Astrocyte (in vitro differentiated cells and primary cell): ENCODE results near the gene SENP1. TPM values are rescaled to one million over a fixed set of nuclear protein-coding genes. Genes with fewer than 3 reads are reported as not detected.

Experiments
- DNase-seq: peaks from one replicate; pipeline ENCODE4 v3.0.0-alpha.2; 2010; ENCODE audit warnings: low read depth
- FAIRE-seq: peaks from 2 replicates; lab custom pipeline; 2011; peaks lifted over from hg19 to GRCh38; lab: Jason Lieb, UNC
- H2AFZ ChIP-seq: 2 replicates; pipeline ENCODE4 v1.6.0; 2012; ENCODE audit warnings: low read depth, low read length, inconsistent platforms
- H3K27ac ChIP-seq: 2 replicates; pipeline ENCODE4 v1.5.1; 2011; ENCODE audit warnings: low read depth, low read length, inconsistent platforms
- H3K27me3 ChIP-seq: 2 replicates; pipeline ENCODE4 v1.6.0; 2011; ENCODE audit warnings: low read length, inconsistent platforms; ENCODE audit not compliant: insufficient read depth
- H3K36me3 ChIP-seq: 2 replicates; pipeline ENCODE4 v1.5.1; 2011; ENCODE audit warnings: low read length, inconsistent platforms; ENCODE audit not compliant: insufficient read depth
- H3K4me1 ChIP-seq: 2 replicates; pipeline ENCODE4 v1.5.1; 2011; ENCODE audit warnings: low read length, inconsistent platforms; ENCODE audit not compliant: insufficient read depth
- H3K4me2 ChIP-seq: 2 replicates; pipeline ENCODE4 v1.6.0; 2012; ENCODE audit warnings: low read length, inconsistent platforms
- H3K4me3 ChIP-seq: 2 replicates; pipeline ENCODE4 v1.5.1; 2011; ENCODE audit warnings: low read depth, mild to moderate bottlenecking, low read length, inconsistent platforms; ENCODE audit not compliant: insufficient read depth
- H3K79me2 ChIP-seq: 2 replicates; pipeline ENCODE4 v1.6.0; 2012; ENCODE audit warnings: mild to moderate bottlenecking, low read length, inconsistent platforms; ENCODE audit not compliant: insufficient read depth
- H3K9ac ChIP-seq: 2 replicates; pipeline ENCODE4 v1.6.0; 2012; ENCODE audit warnings: mild to moderate bottlenecking, low read length, inconsistent platforms
- H3K9me3 ChIP-seq: 2 replicates; pipeline ENCODE4 v1.5.1; 2012; ENCODE audit warnings: low read depth, mild to moderate bottlenecking, low read length, inconsistent platforms; ENCODE audit not compliant: insufficient read depth
- H4K20me1 ChIP-seq: 2 replicates; pipeline ENCODE4 v1.6.0; 2012; ENCODE audit warnings: low read length, inconsistent platforms; ENCODE audit not compliant: insufficient read depth
- H3K27ac Mint-ChIP-seq: one replicate; pipeline ENCODE4 v1.8.0; 2021; ENCODE audit warnings: mild to moderate bottlenecking, mixed read lengths; ENCODE audit not compliant: unreplicated experiment
- H3K27me3 Mint-ChIP-seq: one replicate; pipeline ENCODE4 v1.8.0; 2021; ENCODE audit warnings: low read depth, mixed read lengths; ENCODE audit not compliant: unreplicated experiment
- H3K36me3 Mint-ChIP-seq: one replicate; pipeline ENCODE4 v1.8.0; 2021; ENCODE audit warnings: low read depth, mixed read lengths; ENCODE audit not compliant: unreplicated experiment
- H3K4me1 Mint-ChIP-seq: one replicate; pipeline ENCODE4 v1.8.0; 2021; ENCODE audit warnings: low read depth, mixed read lengths; ENCODE audit not compliant: unreplicated experiment
- H3K4me3 Mint-ChIP-seq: one replicate; pipeline ENCODE4 v1.8.0; 2021; ENCODE audit warnings: mild to moderate bottlenecking, moderate library complexity, mixed read lengths; ENCODE audit not compliant: unreplicated experiment
- H3K9me3 Mint-ChIP-seq: one replicate; pipeline ENCODE4 v1.8.0; 2021; ENCODE audit warnings: mild to moderate bottlenecking, mixed read lengths; ENCODE audit not compliant: unreplicated experiment
- EZH2 ChIP-seq: IDR thresholded peaks from 2 replicates; pipeline ENCODE4 v1.6.1; 2012; ENCODE audit warnings: mild to moderate bottlenecking, low read length, inconsistent platforms; ENCODE audit not compliant: insufficient read depth
- total RNA-seq: library from RNA; stranded (reverse); gene quantifications from 2 replicates; pipeline ENCODE4 v1.2.1, GENCODE V29; 2021
- TF ChIP-seq, protein P1 (sequence below): IDR thresholded peaks from 2 replicates; pipeline ENCODE4 v1.5.1; 2011; ENCODE audit warnings: low read depth, mild to moderate bottlenecking, inconsistent platforms, low read length, moderate library complexity; ENCODE audit not compliant: insufficient read depth

The SENP1 gene
- total RNA-seq, 1 donor from 2014 or later, result 13.6 TPM

DNA sequence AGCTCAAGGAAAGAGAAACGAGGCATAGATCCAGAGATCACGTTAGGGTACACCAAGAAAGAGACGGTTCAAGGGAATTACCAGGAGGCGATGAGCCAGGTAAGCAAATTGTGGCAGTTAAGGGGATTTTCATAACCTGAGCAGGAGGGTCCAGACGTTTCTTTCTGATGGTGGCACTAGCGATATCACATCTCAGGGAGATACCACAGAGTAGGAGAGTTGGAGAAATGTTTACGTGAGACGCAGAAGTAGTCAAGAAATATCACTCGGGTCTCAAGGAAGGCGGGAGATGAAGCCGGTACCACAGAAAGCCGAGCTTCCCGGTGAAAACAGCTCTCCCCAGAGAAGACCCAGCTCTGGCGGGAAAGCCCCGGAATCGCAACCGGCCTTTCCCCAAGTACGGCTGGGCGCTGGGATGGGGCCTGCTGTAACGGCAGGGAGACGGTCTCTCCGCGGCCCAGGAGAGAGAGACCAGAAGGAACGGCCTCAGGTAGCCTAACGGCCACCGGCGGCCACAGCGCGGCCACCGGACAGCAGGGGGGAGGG lies 485 bp downstream of the SENP1 start:
- Mint-ChIP-seq H3K4me3 (peak overlapping the region; percentile 90), H3K9me3 (no peaks in the 10 kb centered on the region), H3K27me3 (no peaks in the 10 kb centered on the region), H3K36me3 (no peaks in the 10 kb centered on the region), H3K27ac (peak overlapping the region; percentile 66), H3K4me1 (peaks cover 14% of the 10 kb centered on the region)
- Histone ChIP-seq H3K4me3 (peak overlapping the region; percentile 90), H3K27ac (peak overlapping the region; percentile 96), H3K36me3 (no peaks in the 10 kb centered on the region), H3K27me3 (no peaks in the 10 kb centered on the region), H2AFZ (peak overlapping the region; percentile 98), H4K20me1 (no peaks in the 10 kb centered on the region), H3K9me3 (no peaks in the 10 kb centered on the region), H3K9ac (peak overlapping the region; percentile 95), H3K79me2 (peaks cover 57% of the 10 kb centered on the region), H3K4me2 (peak overlapping the region; percentile 94), H3K4me1 (peaks cover 8% of the 10 kb centered on the region)
- peak; percentile 12 for DNase-seq
- FAIRE-seq, result no peak
- TF ChIP-seq, protein P1, sequence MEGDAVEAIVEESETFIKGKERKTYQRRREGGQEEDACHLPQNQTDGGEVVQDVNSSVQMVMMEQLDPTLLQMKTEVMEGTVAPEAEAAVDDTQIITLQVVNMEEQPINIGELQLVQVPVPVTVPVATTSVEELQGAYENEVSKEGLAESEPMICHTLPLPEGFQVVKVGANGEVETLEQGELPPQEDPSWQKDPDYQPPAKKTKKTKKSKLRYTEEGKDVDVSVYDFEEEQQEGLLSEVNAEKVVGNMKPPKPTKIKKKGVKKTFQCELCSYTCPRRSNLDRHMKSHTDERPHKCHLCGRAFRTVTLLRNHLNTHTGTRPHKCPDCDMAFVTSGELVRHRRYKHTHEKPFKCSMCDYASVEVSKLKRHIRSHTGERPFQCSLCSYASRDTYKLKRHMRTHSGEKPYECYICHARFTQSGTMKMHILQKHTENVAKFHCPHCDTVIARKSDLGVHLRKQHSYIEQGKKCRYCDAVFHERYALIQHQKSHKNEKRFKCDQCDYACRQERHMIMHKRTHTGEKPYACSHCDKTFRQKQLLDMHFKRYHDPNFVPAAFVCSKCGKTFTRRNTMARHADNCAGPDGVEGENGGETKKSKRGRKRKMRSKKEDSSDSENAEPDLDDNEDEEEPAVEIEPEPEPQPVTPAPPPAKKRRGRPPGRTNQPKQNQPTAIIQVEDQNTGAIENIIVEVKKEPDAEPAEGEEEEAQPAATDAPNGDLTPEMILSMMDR, result no peak
- TF ChIP-seq EZH2, result no peak

DNA sequence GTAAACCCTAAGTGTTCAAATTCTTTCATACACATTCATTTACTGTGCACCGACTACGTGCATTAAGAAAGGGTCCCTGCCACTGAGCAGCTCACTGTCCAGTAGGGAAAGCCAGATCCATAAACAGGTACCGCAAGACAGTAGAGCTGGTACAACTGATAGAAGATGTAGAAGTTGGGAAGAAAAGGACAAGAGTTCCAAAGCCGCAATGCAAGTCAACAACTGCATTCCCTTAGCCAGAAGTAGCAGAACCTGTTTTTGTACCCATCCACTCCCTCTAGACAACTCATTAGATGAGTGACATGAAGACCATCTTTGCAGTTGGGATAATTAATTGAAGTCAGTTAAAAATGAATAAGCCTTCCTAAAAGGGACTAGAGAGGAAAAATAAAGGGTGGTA lies 1.3 kb downstream of the SENP1 start:
- Histone ChIP-seq H4K20me1 (no peaks in the 10 kb centered on the region), H3K9me3 (no peaks in the 10 kb centered on the region), H3K9ac (no peak overlapping the region), H3K4me2 (peak overlapping the region; percentile 94), H3K27ac (no peak overlapping the region), H3K27me3 (no peaks in the 10 kb centered on the region), H3K4me3 (peak overlapping the region; percentile 90), H3K79me2 (peaks cover 65% of the 10 kb centered on the region), H3K4me1 (peaks cover 8% of the 10 kb centered on the region), H3K36me3 (no peaks in the 10 kb centered on the region), H2AFZ (no peak overlapping the region)
- Mint-ChIP-seq H3K4me1 (peaks cover 14% of the 10 kb centered on the region), H3K36me3 (no peaks in the 10 kb centered on the region), H3K9me3 (no peaks in the 10 kb centered on the region), H3K27me3 (no peaks in the 10 kb centered on the region), H3K4me3 (peak overlapping the region; percentile 90), H3K27ac (no peak overlapping the region)
- no peak for TF ChIP-seq EZH2
- TF ChIP-seq, protein P1, result no peak
- DNase-seq (no peak), FAIRE-seq (no peak)

DNA sequence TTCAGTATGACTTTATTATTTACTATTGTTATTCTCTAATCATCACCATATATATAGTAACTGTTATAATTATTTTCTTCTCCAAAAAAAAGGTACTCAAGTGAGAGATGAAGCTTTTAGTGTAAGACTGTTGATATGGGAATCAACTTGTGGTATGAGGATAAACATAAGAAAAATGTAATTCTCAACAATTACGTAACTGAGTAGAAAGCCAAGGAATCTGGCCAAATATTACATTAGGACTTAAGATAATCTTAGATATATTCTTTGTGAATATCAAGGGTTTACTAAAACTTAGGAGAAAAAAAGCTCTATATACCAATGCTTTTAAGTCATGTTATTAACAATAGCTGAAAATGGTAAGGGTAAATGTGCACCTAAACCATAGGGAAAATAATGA lies 13.3 kb downstream of the SENP1 start:
- H3K36me3 Mint-ChIP-seq, result peaks cover 3% of the 10 kb centered on the region
- no peaks in the 10 kb centered on the region for H3K79me2 ChIP-seq
- peaks cover 19% of the 10 kb centered on the region for H3K36me3 ChIP-seq
- no peaks in the 10 kb centered on the region for H3K4me1 ChIP-seq
- no peak overlapping the region for H3K4me3 ChIP-seq
- no peak overlapping the region for H2AFZ ChIP-seq
- TF ChIP-seq, protein P1, result no peak
- no peak for TF ChIP-seq EZH2
- no peak overlapping the region for H3K9ac ChIP-seq
- H3K27me3 ChIP-seq, result no peaks in the 10 kb centered on the region
- no peaks in the 10 kb centered on the region for H4K20me1 ChIP-seq
- no peaks in the 10 kb centered on the region for H3K9me3 ChIP-seq
- DNase-seq (no peak), FAIRE-seq (no peak)
- no peak overlapping the region for H3K27ac Mint-ChIP-seq
- H3K9me3 Mint-ChIP-seq, result no peaks in the 10 kb centered on the region
- H3K4me1 Mint-ChIP-seq, result no peaks in the 10 kb centered on the region
- no peak overlapping the region for H3K4me2 ChIP-seq
- H3K4me3 Mint-ChIP-seq, result no peak overlapping the region
- no peaks in the 10 kb centered on the region for H3K27me3 Mint-ChIP-seq
- no peak overlapping the region for H3K27ac ChIP-seq
